NCI-H187 treated with DMSO at 0.1 percent for 48 hours (cell line): ENCODE data around the gene BBOF1.
A peak's percentile ranks its signal among the peaks of the same experiment; 100 is the strongest.

Experiments used
- DNase-seq: peaks from one replicate; lab custom pipeline; 2025; lab: John Stamatoyannopoulos, UW

BBOF1 gene

DNA sequence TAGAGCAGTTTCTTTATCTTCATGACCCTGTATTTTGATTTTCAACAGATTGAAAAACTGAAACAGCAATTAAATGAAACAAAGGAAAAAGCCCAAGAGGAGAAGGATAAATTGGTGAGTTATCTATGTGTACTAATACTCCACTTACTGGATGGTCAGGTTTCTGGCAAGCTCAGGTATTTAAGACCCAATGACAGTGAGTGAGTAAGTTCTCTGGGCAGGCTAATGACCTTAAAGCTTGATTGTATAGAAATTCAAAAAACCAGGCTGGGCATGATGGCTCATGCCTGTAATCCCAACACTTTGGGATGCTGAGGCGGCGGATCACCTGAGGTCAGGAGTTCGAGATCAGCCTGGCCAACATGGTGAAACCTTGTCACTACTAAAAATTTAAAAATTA is 10.0 kb downstream of the BBOF1 start:
- DNase-seq = no peak

DNA sequence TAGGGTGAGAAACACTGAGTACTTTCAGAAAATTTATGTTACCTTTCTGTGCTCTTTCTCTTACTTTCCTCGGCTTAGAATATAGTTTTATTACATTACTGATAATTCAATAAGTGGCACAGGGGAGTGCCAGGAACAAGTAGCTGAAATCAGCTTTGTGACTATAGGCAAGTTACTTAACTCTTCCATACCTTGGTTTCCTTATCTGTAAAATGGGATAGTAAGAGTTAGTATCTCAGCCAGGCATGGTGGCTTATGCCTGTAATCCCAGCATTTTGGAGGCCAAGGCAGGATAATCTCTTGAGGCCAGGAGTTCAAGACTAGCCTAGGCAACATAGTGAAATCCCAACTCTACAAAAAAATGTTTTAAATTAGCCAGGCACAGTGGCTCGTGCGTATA is 15.4 kb downstream of the BBOF1 start:
- DNase-seq = no peak

DNA sequence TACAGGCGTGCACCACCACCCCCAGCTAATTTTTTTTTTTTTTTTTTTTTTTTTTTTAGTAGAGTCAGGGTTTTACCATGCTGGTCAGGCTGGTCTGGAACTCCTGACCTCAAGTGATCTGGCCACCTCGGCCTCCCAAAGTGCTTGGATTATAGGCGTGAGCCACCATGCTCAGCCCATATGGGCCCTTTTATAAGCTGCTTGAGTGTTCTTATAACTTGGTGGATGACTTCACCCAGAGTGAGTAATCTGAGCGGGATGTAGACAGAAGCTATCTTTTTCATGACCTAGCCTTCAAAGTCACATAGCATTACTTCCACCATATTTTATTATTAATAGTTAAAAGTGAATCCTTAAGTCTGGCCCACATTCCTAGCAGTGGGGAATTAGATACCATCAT is 16.4 kb downstream of the BBOF1 start:
- DNase-seq = no peak

DNA sequence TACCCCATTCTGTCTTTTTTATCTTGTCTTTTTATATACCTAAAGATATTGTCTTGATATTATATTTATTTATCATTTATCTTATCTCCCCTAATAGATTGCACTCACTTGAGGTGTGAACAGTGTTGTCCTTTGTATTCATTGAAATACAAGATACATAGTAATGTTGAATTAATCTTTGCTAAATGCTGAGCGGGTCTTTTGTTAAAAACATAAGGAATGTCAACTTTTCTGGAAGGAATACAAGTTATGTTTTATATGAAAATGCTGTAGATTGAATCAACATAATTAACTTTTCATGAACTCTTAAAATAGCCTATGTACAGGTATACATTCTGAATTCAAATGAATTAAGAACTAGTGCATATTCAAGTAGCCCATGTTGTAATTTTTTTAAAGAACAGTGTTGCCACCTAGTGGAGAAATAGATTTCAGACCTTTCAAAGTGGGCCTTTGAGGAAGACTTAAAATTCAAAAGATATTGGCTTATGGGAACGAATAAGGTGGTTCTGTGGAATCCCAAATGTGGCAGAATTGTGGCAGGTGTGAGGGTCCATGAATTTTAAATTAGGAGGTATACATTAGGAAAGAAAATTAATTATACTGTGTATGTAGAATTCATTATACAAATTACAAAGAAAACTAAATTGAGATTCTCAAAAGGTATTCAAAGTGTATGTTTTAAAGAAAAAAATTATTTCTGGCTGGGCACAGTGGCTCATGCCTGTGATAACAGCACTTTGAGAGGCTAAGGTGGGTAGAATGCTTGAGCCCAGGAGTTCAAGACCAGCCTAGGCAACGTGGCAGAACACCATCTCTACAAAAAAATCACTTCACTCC is 19.1 kb downstream of the BBOF1 start:
- DNase-seq = peak; percentile 36

DNA sequence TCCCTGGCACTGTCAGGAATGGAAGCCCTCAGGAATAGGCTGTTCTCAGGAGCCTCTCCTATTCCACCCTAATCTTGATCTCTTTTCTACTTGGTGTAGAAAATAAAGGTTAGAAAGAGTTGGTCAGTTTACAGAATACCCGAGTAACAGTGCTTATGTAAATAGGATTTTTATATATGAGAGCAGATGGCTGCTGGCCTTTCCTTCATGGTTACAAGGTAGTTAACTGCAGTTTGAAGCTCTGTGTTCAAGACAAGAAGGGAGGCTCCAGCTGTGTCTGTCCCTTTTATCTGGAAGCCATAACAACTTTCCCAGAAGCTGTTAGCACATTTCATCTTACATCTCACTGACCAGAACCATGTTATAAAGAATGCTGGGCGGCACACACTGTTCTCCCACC is 23.1 kb downstream of the BBOF1 start:
- DNase-seq = no peak

DNA sequence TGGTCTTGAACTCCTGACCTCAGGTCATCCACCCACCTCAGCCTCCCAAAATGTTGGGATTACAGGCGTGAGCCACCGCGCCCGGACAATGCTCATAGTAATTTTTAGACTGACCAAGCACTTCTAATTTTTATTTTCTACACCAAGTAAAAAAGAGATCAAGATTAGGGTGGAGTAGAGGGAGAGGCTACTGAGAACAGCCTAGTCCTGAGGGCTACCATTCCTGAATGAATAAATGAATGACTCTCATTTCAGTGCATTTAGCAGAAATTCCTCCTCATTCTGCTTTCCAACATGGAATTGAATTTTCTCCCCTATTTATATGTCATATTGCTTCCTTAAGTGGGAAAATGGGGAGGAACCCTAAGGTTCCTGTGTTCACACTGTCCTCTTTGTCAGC is 26.4 kb downstream of the BBOF1 start:
- DNase-seq = no peak

DNA sequence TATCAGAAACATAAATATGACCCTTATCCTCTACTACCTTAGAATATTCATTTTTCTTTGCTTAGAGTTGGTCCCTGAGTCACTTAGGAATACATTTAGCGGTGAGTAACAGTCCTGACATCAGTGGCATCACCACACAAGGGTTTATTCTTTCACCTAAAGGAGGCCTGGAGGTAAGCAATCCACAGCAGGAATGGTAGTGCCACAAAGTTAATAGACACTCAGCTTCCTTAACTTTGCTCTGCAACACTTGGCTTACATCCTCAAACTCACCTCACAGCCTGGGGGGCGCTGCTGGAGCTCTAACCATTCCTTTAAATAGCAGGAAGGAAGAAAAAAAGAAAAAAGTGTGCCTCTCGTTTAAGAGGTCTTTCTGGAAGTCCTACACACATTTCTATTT is 29.1 kb downstream of the BBOF1 start:
- no peak for DNase-seq

DNA sequence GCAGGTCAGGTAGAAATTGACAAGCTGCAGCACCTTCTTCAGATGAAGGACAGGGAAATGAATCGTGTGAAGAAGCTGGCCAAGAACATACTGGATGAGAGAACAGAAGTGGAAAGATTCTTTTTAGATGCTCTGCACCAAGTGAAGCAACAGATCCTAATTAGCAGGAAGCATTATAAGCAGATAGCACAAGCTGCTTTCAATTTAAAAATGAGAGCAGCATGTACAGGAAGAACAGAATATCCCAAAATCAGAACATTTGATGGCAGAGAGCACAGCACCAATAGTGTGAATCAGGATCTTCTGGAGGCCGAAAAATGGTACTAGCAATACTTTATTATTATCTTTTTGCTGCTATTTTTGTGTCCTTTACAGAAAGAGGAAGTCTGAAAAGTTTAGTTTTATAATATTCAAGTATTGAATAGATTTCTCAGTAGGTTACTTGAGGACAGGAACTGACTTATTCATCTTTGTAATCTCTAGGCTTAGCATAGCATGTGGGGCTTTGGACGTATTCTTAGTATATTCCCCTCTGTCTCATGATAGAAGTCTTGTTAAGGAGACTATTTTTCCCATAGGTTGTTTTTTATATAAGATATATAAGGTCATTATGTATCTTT is 30.8 kb downstream of the BBOF1 start:
- DNase-seq = no peak

DNA sequence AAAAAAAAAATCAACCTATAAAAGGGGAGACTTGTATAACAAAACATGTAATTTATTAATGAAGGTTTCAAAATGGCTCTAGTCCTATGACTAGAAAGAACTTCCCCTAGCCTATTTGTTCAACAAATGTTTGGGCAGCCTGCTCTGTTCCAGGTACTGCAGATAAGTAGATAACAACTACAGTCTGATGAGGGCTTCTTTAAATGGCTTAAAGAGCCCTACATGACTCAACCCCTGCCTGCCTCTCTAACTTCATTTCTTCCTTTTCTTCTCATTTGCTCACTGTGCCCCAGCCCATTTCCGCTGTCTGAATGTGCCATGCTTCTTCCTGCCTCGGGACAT is 43.6 kb downstream of the BBOF1 start:
- no peak for DNase-seq

DNA sequence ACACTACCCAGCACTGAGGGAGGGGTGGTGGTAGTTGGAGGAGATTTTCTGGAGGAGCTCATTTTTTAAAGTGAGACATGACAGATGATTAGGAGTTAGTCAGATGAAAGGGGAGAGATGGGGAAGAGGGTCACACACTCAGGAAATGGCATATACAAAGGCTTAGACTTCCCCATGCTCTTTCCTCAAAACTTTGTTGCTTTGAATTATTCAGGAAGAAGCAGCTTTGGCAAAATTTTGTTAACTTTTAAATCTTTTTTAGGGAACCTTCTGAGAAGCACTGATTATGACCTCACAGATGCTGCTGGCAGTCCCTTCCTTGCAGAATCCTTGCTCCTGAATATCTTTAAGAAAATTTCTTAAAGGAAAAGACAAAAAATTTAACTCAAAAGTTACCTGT is 45.3 kb downstream of the BBOF1 start:
- DNase-seq = no peak

DNA sequence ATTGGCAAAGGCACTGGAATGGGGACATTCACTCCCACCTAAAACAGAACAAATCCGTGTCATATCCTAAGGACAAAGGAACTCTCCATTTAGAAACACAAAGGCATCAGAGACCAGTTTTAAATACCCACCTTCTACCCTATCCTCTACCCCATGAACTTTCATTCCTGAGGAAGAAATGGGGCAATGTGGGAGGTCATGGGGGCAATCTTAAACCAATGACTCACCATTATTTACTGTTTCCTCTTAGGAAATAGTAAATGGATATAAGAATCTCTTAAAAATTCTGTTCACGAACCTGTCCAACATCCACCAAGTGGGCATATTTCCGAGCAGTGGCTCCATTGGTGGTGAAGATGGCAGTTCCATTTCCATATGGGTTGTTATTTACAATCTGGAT is 45.7 kb downstream of the BBOF1 start:
- DNase-seq = no peak

DNA sequence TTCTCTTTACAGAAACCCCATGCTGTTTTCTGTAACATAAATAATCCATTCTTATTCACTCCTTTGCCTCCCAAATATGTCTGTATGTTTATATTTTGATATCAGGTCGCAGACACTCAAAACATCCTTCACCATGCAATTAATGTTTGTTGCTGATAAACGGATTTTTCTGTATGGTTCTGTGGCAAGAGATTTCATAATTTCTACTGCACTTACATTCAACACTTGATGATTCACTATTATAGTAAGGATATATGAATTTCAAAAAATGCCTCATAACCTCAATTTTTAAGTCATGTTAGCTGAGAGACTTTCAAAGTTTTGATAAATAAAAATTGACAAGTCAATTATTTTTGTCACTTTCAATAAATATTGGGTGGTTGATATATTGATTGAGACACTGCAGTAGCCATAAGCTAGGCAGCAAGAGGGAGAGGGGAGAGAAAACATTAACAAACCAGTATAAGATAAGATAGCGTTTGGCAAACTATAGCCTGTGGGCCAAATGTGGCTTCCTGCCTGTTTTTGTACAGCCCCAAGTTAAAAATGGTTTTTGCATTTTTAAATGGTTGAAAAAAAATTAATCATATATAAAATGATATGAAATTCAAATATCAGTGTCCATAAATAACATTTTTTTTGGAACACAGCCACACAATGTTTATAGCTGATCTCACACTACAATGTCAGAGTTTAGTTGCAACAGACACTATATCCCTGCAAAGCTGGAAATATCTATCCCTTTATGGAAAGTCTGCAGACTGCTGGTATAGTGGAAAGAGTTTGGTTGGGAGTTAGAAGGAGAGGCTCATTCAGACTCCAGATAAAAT is 46.8 kb downstream of the BBOF1 start:
- no peak for DNase-seq

DNA sequence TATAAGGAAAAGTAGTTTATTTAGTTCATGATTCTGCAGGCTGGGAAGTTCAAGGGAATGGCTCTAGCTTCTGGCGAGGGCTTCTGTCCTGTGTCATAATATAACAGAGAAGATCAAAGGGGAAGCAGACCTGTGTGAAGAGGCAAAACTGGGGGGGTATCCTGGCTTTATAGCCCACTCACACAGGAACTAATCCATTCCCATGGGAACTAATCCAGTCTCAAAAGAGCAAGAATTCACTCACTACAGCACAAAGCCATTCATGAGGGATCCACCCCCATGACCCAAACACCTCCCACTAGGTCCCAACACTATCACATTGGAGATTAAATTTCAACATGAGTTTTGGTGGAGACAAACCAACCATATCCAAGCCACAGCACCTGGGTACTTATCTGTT is 58.3 kb downstream of the BBOF1 start:
- no peak for DNase-seq

DNA sequence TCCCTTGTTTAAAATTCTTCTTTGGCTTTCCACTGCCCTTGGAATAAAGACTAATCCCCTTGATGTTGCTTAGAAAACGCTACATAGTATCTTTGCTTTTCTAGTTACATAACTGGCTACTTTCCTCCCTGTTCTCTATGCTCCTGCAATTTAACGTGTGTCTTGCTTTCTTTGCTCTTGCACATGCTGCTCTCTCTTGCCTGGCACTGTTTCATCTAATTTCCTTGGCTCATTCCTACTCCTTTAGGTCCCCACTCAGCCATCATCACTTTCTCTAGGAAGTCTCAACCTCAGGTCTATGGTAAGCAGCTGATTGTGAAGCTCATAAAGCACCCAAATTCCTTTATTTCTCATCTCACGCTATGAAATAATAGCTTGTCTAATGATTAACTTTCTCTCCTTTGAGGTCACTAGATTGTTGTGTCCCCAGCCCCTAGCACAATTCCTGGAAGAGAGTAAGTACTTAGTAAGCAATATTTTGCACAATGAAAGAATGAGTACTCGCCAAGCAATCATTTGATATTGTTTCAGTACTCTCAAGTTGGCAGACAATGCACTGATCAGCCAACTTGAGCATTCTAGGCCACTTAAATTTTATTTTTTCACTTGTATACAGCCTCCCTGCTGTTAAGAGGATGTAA is 61.8 kb downstream of the BBOF1 start:
- no peak for DNase-seq

DNA sequence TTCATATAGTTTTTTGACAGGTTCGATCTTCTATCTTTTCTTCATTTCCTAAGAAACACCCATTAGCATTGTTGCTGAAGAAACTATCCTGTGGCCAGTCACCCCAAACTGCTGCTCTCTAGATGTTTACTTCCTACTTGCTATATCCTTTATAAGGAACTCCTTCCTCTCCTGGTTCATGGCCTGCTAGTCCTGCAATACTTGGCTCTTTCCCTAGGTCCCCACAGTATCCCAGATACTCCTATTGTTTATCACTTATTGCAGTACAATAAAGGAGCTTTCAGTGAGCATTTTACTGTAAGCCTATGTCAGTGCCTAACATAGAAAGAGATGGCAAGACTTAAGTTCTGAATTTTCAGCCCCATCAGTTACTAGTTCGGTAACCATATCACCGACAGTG is 62.3 kb downstream of the BBOF1 start:
- DNase-seq = no peak

DNA sequence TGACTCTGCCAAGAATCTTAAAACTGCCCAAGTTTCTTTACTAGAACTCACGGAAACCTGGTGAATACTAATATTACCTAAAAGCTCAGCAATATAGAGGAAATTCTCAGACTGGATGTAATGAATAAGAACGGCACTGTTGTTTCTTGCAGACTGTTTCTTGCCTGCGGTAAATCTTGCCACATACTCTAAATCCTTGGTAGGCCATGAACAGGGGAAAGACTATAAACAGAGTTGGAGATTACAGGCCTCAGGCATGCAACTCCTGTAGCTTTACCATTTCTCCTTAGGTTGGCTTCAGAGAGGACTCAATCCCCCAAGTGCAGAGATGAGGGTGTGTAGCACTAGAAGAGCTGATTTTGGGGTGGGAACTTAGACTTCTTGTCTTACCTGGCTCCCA is 64.0 kb downstream of the BBOF1 start:
- DNase-seq = no peak

DNA sequence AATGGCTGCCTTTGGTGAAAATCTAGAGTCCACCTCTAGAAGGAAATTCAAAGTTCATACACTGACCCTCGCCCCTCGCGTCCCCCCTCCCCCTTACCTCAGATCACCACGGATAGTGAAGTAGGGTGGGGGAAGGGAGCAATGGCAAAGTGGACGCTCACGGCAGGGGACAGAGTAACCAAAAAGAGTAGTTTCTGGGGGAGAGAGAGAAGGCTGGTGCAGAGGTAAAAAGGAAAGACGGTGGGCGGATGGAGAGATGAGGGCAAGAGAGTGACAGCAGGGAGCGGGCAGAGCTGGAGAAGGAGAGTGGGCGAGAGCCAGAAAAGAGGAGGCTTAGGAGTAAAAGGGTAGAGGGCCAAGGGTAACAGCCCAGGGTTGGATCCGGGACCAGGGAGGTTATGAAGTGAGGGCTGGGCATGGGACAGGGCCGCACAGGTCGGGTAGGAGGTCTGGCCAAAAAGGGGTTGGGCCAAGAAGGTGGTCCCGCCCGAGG is 64.7 kb downstream of the BBOF1 start:
- DNase-seq = no peak

DNA sequence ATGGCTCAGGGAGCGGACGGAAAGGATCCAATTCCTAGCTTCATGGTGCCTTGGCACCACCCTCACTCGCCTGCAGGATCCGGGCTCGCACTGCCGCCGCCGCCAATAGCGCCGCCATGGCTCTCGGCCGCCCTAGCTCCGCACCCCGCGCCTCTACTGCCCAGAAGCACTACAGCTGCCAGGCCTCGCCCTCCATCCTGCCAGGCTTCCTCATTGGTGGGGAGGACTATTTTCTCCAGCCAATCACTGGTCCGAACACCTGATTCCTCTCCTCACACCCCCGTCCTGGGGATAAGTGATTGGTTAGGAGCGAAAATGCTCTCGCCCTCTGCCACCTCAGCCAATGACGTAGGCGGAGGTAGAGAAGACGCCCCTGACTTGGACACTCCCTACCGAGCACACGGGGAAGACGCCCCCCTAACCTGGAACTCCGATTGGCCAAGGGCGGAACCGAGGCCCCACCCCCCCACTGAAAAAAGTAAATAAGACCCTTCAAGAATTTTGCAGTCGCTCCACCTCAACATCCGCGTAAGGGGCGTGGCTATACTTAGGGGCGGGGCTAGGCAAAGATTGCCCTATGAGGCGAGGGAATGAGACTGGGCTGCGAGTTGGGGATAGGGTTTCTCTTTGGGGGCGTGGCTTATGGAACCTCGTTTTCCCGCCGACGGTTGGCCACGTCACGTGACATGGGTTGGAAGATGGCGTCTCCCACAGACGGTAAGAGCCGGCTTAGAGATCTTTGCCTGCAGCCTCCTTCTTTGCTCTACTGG is 65.3 kb downstream of the BBOF1 start, which contains the start of the genes ALDH6A1 and LIN52:
TSS of gene ALDH6A1 (minus strand) at position 177 of the 770 bp plus-strand sequence. CDS start at position 118, 59 bp downstream.
TSS of gene LIN52 (plus strand) at position 680 of the 770 bp plus-strand sequence. CDS start at position 699, 19 bp downstream.
- DNase-seq = peak; percentile 100

DNA sequence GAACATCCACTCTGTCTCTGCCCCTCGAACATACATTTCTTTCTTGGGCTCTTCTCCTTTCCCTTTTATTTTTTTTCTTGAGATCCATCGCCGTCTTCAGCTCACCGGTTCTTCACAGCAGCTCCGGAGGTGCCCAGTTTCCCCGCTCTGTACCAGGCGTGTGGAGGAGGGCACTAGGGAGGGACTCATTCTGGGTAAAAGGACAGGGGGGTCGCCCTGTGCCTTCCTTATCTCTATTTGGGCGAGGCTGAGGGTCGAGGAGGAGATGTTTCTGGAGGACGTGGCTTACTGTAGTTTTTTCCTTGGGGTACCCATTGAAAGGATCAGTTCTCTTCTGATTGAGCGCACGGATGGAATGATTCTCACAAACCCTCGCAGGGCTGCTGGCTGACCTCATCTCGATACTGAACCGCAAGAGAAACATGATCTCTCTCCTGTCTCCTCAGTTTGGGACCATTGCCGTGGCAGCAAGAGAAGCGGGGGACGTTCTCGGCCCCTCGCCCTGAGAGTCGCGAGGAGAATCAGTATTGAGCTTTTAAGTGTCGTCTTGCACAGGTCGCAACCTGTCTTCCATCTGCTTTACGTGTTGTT is 66.0 kb downstream of the BBOF1 start:
- no peak for DNase-seq

DNA sequence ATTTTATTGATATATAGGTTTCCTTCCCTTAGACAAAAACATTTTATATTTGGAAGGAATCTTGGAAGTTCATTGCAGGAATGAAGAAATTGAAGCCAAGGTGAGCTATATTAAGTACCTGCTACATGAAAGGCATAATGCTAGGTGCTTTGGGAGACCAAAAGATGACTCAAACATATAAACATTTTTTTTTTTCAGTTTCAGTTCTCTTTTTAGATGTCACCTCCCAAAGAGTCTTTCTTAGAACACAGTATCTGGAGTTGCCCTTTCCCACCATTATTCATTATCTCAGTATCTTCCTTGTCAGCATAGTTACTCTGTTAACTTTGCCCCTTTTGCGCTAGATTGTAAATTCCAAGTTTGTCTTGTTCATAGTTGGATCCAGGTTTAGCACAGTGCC is 66.7 kb downstream of the BBOF1 start:
- no peak for DNase-seq
